GM21717 (cell line): ENCODE measurements around the gene TLCD5.

ENCODE experiments used
- ATAC-seq: cut with Tn5 transposase; IDR thresholded peaks from one replicate; pipeline ENCODE4 v1.9.1; 2021; ENCODE audit warnings: mild to moderate bottlenecking, moderate library complexity; ENCODE audit not compliant: unreplicated experiment

The TLCD5 gene

DNA sequence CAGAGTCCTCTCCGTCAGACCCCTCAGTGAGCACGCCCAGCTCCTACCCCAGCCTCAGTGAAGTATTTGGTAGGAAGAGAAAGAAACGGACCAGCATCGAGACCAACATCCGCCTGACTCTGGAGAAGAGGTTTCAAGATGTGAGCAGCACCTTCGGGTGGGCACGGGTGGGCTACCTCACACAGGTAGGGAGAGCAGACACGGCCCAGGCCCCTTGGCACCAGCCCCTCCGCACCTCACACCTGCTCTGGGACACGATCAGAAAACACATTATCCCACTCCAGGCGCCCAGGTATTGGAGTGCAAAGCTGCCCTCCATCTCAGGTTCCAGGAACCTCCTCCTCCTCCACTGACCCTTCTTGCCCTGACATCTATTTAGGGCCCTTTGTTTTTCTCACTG is 17.6 kb upstream of the TLCD5 start:
- no peak for ATAC-seq

DNA sequence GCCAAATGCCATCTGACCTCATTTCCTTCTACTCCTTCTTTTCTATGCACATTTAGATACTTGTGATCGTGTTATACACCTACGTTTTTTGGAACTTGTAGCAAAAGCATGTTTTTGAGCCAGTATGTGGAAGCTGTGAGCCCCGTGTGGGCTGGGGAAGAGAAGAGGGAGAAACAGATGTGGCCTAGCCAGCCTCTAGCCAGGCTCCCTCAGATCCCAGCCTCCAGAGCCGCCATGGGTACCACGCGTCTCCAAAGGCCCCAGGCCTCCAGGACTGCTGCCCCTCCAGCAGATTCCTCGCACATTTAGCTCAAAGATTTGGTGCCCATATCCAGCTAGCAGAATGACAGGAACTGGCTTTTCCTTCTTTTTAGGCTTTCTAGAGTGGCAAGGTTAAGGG is 17.0 kb upstream of the TLCD5 start:
- no peak for ATAC-seq

DNA sequence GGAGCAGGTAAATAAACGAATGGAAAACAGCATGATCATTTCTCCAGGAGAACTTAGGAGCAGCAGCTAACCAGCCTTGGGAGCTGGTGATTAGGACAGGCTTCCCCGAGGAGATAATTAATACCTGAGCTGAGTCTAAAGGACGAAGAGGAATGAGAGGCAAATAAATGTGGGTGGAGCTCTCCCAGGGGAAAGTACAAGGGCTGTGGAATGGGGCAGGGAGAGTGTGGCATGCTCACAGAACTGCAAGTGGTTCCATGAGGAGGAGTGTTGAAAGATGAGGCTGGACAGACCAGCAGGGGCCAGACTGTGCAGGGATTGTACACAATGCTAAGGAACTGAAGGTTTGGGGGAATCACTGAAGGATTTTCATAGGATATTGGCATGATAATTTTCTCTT is 14.2 kb upstream of the TLCD5 start:
- no peak for ATAC-seq

DNA sequence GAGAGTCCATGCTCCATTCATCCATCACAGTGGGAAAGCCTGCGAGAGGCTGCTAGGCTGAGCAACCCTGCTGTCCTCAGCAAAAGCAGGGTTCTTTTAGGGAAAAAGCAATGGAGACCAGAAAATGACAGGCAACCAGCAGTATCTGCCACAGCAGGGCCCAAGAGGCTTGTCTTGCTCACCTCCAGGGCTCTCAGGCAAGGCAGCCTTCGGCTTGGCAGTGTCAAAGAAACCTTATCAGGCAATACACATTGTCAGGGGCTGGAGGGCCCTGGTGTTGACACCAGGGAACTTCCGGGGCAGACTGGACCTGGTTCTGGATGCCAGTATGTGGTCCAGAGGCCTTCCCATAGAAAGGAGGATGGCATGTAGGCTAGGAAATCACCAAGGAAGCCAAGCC is 10.2 kb upstream of the TLCD5 start:
- ATAC-seq = no peak

DNA sequence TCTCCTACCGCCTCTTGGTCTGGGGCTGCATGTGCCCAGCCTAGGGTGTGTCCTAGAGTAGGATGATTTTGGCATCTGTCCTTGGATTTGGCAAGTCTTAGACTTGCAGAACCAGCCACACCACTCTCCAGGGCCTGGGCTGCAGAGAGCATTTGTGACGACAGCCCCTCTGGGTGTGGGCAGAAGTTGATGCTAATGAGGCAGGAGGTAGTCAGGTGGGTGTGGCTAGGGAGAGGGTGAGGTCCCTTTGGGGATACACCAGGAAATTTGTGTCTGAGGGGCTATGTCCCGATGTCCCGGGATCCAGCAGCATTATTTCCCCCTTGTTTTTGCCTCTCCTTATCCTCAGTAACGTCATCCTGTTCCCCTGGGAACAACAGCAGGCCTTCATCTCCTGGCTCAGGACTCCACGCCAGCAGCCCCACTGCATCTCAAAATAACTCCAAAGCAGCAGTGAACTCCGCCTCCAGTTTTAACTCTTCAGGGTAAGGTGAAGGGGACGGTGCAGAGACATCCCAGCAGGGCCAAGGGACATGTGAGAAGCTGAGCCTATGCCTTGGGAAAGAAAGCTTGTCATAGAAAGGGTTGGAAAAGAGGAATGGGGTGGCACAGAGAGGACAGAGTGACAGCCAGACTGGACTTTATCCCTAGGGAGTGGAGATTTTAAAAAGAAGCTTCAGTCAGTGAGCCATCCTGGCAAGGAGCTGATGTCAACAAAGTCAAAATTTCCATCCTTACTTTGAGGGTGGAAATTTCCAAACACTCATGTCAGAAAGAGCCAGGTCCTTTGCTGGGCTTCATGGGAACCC is 8.0 kb upstream of the TLCD5 start:
- ATAC-seq = no peak

DNA sequence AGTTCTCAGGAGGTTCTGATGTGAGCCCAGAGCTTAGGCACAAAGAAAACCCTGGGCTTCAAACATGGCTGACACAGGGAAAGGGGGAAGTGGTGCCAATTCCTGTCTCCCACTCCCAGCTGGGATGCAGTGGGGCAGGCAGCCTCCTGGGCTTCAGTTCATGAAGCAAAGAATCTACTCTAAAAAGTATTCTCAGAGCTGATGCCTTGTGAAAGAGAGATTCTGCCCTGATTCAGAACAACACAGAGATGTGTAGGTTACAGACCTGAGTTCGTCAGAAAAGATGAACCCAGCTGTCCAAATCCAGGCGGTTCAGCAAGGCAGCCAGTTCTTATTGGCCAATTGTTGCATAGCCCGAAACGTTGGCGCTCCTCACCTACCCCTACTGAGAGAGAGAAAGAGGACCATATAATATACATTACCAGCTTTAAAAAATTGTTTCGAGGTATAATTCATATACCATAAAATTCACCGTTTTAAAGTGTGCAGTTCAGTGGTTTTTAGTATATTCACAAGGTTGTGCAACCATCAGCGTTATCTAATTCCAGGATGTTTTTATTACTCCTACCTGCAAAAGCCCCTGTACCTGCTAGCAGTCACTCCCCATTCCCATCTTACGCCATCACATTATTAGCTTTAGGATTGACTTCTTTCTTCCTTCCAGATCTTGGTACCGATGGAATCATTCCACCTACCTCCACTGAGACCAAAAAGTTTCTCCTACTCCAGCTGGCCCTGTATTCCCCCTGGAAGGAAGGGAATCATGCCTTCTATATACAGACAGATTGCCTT is 7.2 kb upstream of the TLCD5 start:
- ATAC-seq = no peak

DNA sequence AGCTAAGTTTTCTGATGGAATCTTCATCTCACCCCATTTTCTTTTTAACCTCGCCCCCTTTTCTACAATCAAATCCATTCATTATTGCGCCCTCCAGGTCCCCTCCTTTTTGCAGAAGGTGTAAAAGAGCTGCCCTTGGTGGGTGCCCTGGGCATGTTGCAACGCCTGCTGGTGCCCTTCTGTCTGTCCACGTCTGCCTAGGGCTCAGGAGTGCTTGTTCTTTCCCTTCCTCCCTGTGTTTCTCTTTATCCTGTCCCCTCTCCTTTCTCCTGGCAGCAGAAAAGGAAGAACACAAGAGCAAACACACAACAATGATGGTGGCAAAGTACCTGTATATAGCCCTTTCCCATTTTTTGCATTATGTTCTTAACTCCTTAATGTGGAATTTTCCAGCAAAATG is 6.2 kb upstream of the TLCD5 start:
- no peak for ATAC-seq

DNA sequence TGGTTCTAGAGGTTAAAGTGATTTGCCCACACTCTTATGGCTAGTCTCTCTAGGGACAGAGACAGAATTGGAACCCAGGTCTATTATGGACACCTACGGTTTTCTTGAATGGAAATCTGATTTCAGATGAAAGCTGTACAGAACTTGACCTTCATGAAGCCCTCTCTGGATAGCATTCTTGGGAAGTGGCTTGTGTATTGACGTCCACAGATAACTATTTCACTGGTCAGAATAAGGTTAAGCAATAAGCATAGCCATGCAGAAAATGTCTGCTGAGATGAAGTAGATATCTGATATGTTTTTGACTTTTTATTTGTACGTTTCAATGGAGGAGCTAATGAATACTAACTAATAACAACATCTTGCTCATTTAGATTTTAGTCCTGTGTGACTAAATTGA is 1.1 kb downstream of the TLCD5 start:
- ATAC-seq = no peak

DNA sequence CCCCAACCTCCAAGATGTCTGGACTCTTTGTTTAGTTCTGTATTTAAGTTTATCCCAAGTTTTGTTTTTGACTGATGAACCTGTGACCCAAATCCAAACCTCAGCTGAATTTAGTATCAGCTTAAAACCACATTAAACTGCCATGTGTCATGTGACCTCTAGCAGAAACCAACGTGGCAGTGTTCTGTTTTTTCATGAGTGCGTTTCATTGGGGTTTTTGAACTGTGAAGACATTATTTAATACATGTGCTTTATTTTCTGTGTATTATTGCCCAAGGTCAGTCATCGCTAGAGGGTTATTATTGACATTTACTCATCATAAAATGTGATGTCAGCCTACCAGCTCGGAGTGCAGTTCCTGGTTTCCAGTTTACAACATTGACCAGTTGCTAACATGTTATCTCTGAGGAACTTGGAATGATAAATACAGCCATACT is 1.8 kb downstream of the TLCD5 start:
- no peak for ATAC-seq

DNA sequence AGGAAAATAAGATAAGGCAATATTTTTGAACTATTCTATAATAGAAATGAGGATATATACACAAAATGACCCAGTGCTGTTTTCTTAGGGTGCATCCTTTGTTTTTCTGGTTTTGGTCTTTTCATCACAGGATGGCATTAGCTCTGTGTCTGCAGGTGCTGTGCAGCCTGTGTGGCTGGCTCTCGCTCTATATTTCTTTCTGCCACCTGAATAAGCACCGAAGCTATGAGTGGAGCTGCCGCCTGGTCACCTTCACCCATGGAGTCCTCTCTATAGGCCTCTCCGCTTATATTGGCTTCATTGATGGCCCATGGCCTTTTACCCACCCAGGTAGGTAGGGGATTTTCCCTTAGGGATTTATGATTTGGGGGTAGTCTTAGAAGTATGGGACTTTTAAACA is 2.2 kb downstream of the TLCD5 start:
- no peak for ATAC-seq

DNA sequence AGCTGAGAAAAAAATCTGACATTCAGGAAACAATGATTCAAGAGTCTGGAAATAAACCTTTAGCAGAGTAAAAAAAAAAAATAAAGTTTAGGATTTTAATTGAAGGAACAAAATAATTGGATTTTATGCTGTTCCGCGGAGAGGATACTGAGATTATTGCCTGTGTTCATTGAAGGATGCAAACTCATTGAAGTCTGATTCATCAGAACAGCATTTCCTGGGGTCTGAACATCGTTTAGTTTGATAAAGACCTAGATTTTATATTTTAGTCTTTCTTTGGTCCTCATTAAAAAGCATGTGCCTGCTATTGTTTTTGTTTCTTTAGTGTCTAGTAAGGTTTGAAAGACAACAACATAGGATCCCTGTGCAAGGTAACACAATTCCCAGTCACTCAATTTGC is 4.5 kb downstream of the TLCD5 start:
- ATAC-seq = no peak

DNA sequence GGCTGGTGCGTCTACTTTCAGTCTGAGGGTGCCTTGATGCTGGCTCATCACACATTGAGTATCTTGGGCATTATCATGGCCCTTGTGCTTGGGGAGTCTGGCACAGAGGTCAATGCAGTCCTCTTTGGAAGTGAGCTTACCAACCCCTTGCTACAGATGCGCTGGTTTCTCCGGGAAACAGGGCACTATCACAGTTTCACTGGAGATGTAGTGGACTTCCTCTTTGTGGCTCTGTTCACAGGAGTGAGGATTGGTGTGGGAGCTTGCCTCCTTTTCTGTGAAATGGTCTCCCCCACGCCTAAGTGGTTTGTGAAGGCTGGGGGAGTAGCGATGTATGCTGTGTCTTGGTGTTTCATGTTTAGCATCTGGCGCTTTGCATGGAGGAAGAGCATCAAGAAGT is 4.9 kb downstream of the TLCD5 start:
- no peak for ATAC-seq

DNA sequence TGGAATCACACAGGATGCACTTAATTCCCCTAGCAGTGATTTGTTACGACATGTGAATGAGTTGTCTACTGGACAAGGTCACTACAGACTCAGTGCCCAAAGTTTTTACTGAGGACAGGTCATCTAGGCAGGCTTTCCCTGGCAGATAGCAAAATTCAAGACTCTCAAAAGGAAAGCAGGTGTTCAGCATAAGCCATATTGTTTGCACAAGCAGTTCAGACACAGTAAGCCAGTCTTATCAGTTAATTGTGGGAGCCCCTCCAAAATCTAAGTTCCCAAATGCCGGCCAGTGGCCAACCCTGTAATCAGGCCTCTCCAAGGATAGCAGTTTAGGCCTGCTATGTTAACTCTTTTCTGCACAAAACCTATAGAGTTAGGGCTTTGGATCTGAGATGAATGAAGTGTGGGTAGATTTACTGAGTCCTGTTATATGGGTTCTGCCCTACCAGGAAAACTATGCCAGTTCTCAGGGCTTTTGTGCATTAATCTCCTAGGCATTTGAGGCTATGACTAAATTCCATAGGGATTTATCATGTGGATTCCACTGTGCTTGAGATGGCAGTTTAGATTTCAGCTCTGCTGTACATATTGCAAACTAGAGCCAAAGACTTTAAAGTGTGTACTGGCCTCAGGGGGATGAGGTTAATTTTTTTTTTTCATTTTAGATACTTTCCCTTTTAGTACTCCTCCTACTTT is 6.3 kb downstream of the TLCD5 start:
- ATAC-seq = no peak

DNA sequence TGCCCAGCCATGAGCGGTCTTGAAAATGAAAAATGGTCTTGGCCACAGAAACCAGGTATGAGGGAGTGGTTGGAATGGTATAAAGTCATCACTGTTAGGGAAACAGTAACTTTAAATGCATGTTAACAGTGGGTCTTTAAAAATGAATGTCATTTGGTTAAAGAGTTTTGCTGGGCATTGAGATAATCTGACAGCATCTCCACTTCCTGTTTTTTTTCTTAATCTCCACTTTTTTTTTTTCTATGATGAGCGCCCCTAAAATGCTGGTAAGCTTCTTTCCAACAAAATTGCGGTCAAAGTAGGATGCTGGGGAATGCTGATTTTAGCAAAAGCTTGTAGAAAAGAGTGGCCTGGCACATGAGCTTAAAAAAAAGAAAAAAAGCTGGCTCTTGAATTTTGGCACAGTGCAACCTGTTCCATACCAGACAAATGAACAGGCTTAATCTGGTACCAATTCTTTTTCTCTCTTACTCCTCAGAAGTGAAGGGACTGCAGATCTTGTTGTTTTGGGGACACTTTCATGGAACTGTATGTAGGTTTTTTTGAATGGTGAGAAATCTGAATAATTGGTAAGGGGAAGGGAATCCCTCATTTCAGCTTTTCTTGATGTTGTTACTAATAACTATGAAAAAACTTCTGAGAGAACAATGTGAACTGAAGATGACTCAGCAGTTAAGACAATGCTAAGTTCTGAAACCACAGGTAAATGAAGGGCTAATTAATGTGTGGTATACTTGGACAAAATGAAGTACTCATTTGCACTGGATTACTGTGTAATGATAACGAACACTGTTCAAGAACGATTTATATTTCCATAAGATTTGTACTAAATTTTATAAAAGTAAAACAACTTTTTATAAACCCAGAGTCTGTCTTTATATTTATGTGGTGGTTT is 8.0 kb downstream of the TLCD5 start:
- no peak for ATAC-seq

DNA sequence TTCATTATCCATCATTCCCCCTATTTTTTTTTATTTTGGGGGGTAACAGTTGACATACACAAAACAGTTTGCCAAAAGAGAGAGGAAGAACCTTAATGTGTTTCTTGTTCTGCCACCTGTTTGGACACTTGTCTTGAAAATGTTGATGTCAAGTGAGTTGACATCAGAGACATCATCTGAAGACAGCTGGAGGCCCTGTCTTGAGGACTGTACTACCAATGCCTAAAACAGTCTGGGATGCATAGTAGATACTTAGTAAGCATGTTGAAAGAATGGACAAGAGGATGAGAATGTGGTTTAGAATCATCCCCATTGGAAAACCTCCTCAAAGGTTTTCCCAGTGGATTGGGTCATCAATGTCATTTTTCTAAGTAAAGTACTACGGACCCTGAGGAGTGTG is 8.7 kb downstream of the TLCD5 start:
- ATAC-seq = no peak

DNA sequence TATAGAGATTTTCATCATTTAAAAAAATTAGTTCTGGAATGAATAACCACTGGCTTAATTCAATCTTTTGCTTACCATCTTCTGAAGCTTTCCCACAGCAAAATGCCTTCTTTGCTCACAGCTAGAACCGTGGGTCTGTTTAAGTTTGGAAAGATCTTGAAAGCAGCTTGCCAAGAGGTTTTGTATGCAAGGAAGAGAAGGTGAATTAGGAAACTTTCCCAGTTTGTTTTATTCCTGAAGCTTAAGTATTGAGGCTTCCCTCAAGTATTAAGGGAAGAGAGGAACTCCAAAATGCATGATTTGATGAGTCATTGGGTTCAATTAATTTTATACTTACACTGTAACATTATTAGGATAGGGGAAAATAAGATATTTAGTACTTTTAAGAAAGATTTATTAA is 9.2 kb downstream of the TLCD5 start:
- no peak for ATAC-seq

DNA sequence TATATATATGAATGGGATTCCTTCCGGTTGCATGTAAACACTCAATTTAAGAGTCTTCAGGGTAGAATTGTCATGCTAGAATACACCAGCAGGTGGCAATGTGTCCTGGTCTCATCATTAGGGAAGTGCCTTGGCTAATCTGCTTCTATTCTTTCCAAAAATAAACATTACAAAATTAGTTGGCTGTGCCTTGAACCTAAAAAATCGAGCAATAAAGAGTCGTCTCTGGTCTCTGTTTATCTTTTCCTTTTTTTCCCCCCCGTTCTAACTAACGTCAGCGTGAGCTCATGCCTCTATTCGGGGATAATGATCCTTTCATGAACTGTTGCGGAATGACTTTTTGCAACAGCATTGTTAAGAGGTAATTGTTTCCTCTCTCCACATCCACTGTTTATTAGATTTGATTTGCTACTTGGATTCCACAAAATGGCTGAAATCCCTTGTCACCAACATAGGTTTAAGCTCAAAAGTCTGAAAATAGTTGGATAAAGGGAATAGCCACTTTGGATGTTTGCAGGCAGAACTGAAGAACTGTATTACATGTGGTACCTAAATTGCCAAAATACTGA is 9.9 kb downstream of the TLCD5 start:
- ATAC-seq = no peak

DNA sequence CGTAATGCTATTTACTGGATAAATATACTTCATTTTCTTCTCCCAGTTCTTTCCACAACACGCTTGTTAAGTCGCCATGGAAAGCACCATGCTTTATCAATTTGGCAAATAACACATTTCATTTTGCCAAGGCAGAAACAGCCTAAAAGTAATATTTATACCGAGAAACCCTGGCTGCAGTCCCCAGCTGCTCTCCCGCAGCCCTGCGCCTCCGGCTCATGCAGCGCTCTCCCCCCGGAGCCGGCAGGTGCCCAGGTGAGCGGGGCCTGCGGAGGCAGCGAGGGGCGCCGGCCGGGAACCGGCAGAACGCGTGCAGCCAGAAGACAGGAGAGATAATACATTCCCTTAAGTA is 10.4 kb downstream of the TLCD5 start:
- peak; percentile 25 for ATAC-seq

DNA sequence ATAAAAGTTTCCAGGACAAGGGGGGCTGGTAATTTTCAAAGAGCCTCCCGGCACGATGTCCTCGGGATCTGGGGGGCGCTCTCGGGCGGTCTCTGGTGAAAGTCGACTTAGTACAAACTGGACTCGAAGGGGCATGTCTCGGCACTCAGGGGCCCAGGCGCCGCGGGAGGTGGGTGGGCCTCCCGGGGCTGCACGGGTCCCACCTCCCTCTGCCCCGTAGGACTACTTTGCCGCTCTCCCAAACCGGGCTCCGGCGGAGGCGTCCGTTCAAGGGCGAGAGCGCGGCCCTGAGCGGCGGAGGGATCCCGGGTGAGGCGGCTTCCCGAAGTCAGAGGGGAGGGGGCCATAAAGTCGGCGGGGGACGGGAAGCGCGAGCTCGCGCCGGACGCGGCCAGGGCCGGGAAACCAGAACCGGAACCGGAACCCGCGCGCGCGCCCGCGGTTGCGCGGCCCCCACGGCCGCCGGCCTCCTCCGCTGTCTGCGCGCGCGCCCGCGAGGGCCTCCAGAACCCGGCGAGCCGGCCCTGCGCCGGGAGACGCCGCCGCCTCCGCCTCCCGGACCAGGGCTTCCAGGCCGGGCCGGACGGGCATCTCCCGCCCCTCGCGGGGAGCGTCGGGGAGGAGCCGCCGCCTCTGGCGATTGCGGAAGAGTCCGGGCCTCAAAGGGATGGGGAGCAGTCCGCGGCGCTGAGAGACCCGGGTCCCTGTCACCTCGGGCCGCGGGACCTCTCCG is 11.0 kb downstream of the TLCD5 start, which contains the start of gene ARHGEF12:
ARHGEF12 (plus strand) TSS at position 506 of the 733 bp plus-strand sequence. CDS start 831 bp downstream, outside the sequence.
- ATAC-seq = peak; percentile 44
